ENCODE data around the gene AMDHD2. TPM values are rescaled to one million over a fixed set of nuclear protein-coding genes. Genes with fewer than 3 reads are reported as not detected.
A peak's percentile ranks its signal among the peaks of the same experiment; 100 is the strongest.

The AMDHD2 gene
- total and polyA plus RNA-seq, 2 of the 8 experiments (the other 6 are each of a cell fraction or from before 2014, with no cell fraction given), result 43.0 to 54.6 TPM

GRCh38 chr16:2531696-2532493 is 11.7 kb downstream of the AMDHD2 start:
- Histone ChIP-seq H2AK5ac (ENCODE audit: low read depth, low read length) (no peak overlapping the region), H2AFZ (ENCODE audit: low read length) (no peak overlapping the region), H4K8ac (ENCODE audit: extremely low read depth, insufficient read depth, low read length) (peak overlapping the region; percentile 80), H2BK12ac (ENCODE audit: low read depth, low read length) (peak overlapping the region; percentile 75; the same call in 1 of the 2 replicates), H2BK5ac (ENCODE audit: low read depth, low read length) (peak overlapping the region; percentile 91), H3K9ac (replicated peaks in 1 of 4; ENCODE audit: extremely low read depth in 1 of 4, low read depth in 3 of 4, low read length in 3 of 4) (peak overlapping the region in 3 of 4 experiments; percentile 52 to 62 (median 57); a peak in 6 of 7 replicates), H3K18ac (ENCODE audit: extremely low read depth, low read length) (peak overlapping the region; percentile 91), H3K4me1 (replicated peaks in 1 of 4; ENCODE audit: control insufficient read depth in 3 of 4, insufficient read depth in 4 of 4, low read length in 3 of 4) (peaks cover 0 to 9% (median 7%) of the 10 kb centered on the region in 4 experiments; a peak in 4 of 7 replicates), H3K4me3 (ENCODE audit: extremely low read depth in 1 of 4, insufficient read depth in 2 of 4, low read depth in 3 of 4, low read length in 4 of 4) (peak overlapping the region; percentile 63 to 76 (median 72)), H2BK20ac (ENCODE audit: low read length) (no peak overlapping the region), H3K23me2 (ENCODE audit: low read depth, low read length) (peaks cover 14% of the 10 kb centered on the region), H3K79me2 (ENCODE audit: control insufficient read depth in 1 of 2, insufficient read depth in 2 of 2, low read length in 2 of 2) (no peaks in the 10 kb centered on the region), H3K4me2 (ENCODE audit: insufficient read depth in 1 of 2, low read depth in 2 of 2, low read length in 2 of 2) (peak overlapping the region; percentile 88 to 93), H3K36me3 (ENCODE audit: control insufficient read depth in 2 of 4, insufficient read depth in 4 of 4, low read length in 3 of 4) (peaks cover 3 to 19% (median 5%) of the 10 kb centered on the region in 4 experiments; a peak in 6 of 8 replicates), H3K4ac (replicated peaks; ENCODE audit: insufficient read length, low read depth, low read length) (no peak overlapping the region), H3K14ac (ENCODE audit: insufficient read length) (no peak overlapping the region), H4K20me1 (replicated peaks in 1 of 2; ENCODE audit: control insufficient read depth in 1 of 2, insufficient read depth in 2 of 2, low read length in 2 of 2) (peaks cover 0 to 16% of the 10 kb centered on the region in 2 experiments), H3K27me3 (replicated peaks in 1 of 4; ENCODE audit: control insufficient read depth in 3 of 4, extremely low read depth in 1 of 4, insufficient read depth in 3 of 4, low read length in 3 of 4) (no peaks in the 10 kb centered on the region), H2BK15ac (ENCODE audit: low read length) (no peak overlapping the region), H4K5ac (ENCODE audit: insufficient read length, low read depth, low read length) (peak overlapping the region; percentile 70), H3K79me1 (ENCODE audit: low read depth, low read length) (no peaks in the 10 kb centered on the region), H3K56ac (replicated peaks; ENCODE audit: insufficient read length, low read depth, low read length) (peak overlapping the region; percentile 84), H4K91ac (replicated peaks; ENCODE audit: insufficient read length, low read length) (peak overlapping the region; percentile 84), H3K23ac (ENCODE audit: insufficient read length) (no peak overlapping the region), H3K9me3 (ENCODE audit: insufficient read depth in 2 of 2, low read depth in 1 of 2, low read length in 1 of 2) (no peaks in the 10 kb centered on the region), H3K27ac (ENCODE audit: low read depth, low read length) (peak overlapping the region; percentile 50; the same call in 1 of the 2 replicates), H2BK120ac (replicated peaks; ENCODE audit: low read depth, low read length) (no peak overlapping the region)
- POLR2A ChIA-PET (ENCODE audit: partially characterized antibody), result interaction anchor here (0.7 to 5.6 kb wide), 16 partner anchors 11 to 391 kb away, joined by 3 to 108 read pairs (median 4); partner anchors contain the start of genes AMDHD2, ATP6V0C, ECI1 and KCTD5
- CTCF ChIA-PET (ENCODE audit: partially characterized antibody), result interaction anchor here (1.1 to 1.7 kb wide), 2 partner anchors 8 to 11 kb away, joined by 3 read pairs; partner anchors contain the start of gene AMDHD2
- FAIRE-seq (no peak), DNase-seq (ENCODE audit: low read depth in 1 of 2, low spot score in 2 of 2) (peak; percentile 88 to 95)
- WGBS, 2 experiments (ENCODE audit: extremely low coverage in 1 of 2, insufficient coverage in 1 of 2, insufficient read length in 1 of 2, insufficient replicate concordance in 2 of 2, low coverage in 1 of 2, low lambda C conversion rate in 2 of 2, missing lambda C conversion rate in 1 of 2), result 2% methylated on average over 42 of the region's 84 CpGs; no CpG with 5 or more reads in 1 of the 2 experiments
- TF ChIP-seq SAP30 (IDR thresholded peaks at IDR 0.05; ENCODE audit: insufficient read depth, insufficient replicate concordance, low read length) (no peak), PHF8 (conservative IDR thresholded peaks at IDR 0.05; ENCODE audit: low read depth, low read length) (peak; percentile 38; the same call in 1 of the 2 replicates), ATF3 (IDR thresholded peaks at IDR 0.05; ENCODE audit: insufficient read depth, low read depth, low read length) (no peak), JUND (IDR thresholded peaks at IDR 0.05; ENCODE audit: low read length) (no peak), FOSL1 (IDR thresholded peaks at IDR 0.05; ENCODE audit: insufficient read depth, low read depth, low read length) (no peak), HDAC2 (IDR thresholded peaks at IDR 0.05; ENCODE audit: borderline replicate concordance in 1 of 2, low read depth in 2 of 2, low read length in 2 of 2) (0 out of 4 replicates have a peak, but pooled peaks of 1 of the 2 experiments have one; percentile 10), E2F6 (IDR thresholded peaks at IDR 0.05) (peak; percentile 81), CBX8 (IDR thresholded peaks at IDR 0.05; ENCODE audit: borderline replicate concordance, low read depth, low read length) (no peak)

All from H1 (cell line).